NCI-H524 treated with DMSO at 0.1 percent for 48 hours (cell line): ENCODE data around the gene ZNF764.
"Not testable (repeated sequence)": the region's sequence is repeated elsewhere in the genome, so short reads cannot be mapped to it uniquely, and the experiment has no call there.

ENCODE experiments used
- DNase-seq: peaks from one replicate; lab custom pipeline; 2025; lab: John Stamatoyannopoulos, UW

ZNF764 gene

GRCh38 chr16:30557957-30558788, at the start of gene ZNF764:
ZNF764 (minus strand) TSS chr16:30558374; CDS start chr16:30558182, 192 bp downstream.
- peak; percentile 89 for DNase-seq

- DNase-seq = no peak
Measured at GRCh38 chr16:30606004-30606403, 47.8 kb upstream of the ZNF764 start.

- no peak for DNase-seq
Measured at GRCh38 chr16:30605158-30605557, 47.0 kb upstream of the ZNF764 start.

- DNase-seq = no peak
Measured at GRCh38 chr16:30604316-30604947, 46.3 kb upstream of the ZNF764 start.

- DNase-seq = no peak
Measured at GRCh38 chr16:30603945-30604315, 45.8 kb upstream of the ZNF764 start.

- DNase-seq = no peak
Measured at GRCh38 chr16:30602616-30603277, 44.6 kb upstream of the ZNF764 start.

- DNase-seq = no peak
Measured at GRCh38 chr16:30601966-30602365, 43.8 kb upstream of the ZNF764 start.

- DNase-seq = no peak
Measured at GRCh38 chr16:30600929-30601328, 42.8 kb upstream of the ZNF764 start.

- DNase-seq = no peak
Measured at GRCh38 chr16:30600215-30600614, 42.0 kb upstream of the ZNF764 start.

GRCh38 chr16:30592871-30593270, 34.7 kb upstream of the ZNF764 start:
- no peak for DNase-seq

GRCh38 chr16:30590869-30591268, 32.7 kb upstream of the ZNF764 start:
- not testable (repeated sequence) for DNase-seq

- DNase-seq = not testable (repeated sequence)
Measured at GRCh38 chr16:30589582-30589981, 31.4 kb upstream of the ZNF764 start.

- DNase-seq = no peak
Measured at GRCh38 chr16:30588651-30589050, 30.5 kb upstream of the ZNF764 start.

- peak; percentile 97 for DNase-seq
Measured at GRCh38 chr16:30585400-30586191, 27.4 kb upstream of the ZNF764 start, which contains the start of gene ZNF785. ZNF785 (minus strand) TSS chr16:30585697; CDS start chr16:30585611, 86 bp downstream.

- no peak for DNase-seq
Measured at GRCh38 chr16:30585022-30585399, 26.8 kb upstream of the ZNF764 start.

GRCh38 chr16:30582611-30583340, 24.6 kb upstream of the ZNF764 start:
- DNase-seq = no peak

GRCh38 chr16:30581457-30581856, 23.3 kb upstream of the ZNF764 start:
- no peak for DNase-seq

- no peak for DNase-seq
Measured at GRCh38 chr16:30574678-30575077, 16.5 kb upstream of the ZNF764 start.

- DNase-seq = peak; percentile 99
Measured at GRCh38 chr16:30571445-30572322, 13.5 kb upstream of the ZNF764 start, which contains the start of gene ZNF688. ZNF688 (minus strand) TSS chr16:30571714; CDS start chr16:30571629, 85 bp downstream.
